PC-3 (cell line): Measurements from ENCODE around the gene FGFBP3. TPM values are rescaled to one million over a fixed set of nuclear protein-coding genes. Genes with fewer than 3 reads are reported as not detected.

Source experiments
- ATAC-seq: fragments of 200-7000 bp; cut with Tn5 transposase; 2 replicates; pipeline ENCODE4 v1.9.1; 2020; ENCODE audit warnings: mild to moderate bottlenecking, moderate library complexity
- BruUV-seq: library from RNA; stranded (reverse); fragments of 400-500 nt; replicated peaks from 2 replicates; lab custom pipeline; 2021; lab: Mats Ljungman, UMichigan
- CTCF ChIA-PET: fragments of 300-600 bp; sonication (Branson Sonifier 250); formaldehyde crosslinking; loops from one replicate; lab custom pipeline; 2022; ENCODE audit warnings: antibody characterized with exemption; lab: Charles Lee
- POLR2A ChIA-PET: fragments of 300-600 bp; sonication (Branson Sonifier 250); formaldehyde crosslinking; loops from one replicate; lab custom pipeline; 2022; ENCODE audit warnings: antibody characterized with exemption; ENCODE audit not compliant: unreplicated experiment; lab: Charles Lee
- DNase-seq: peaks from one replicate; pipeline ENCODE4 v3.0.0-alpha.2; 2015
- H2AFZ ChIP-seq: fragments of 300-600 bp; sonication (generic); 2 replicates; pipeline ENCODE4 v1.6.0; 2016; ENCODE audit warnings: antibody characterized with exemption, low read length
- H3F3A ChIP-seq: fragments of 300-600 bp; sonication (generic); one replicate; pipeline ENCODE4 v1.6.0; 2017; ENCODE audit warnings: antibody characterized with exemption, low read length, control low read depth, mild to moderate bottlenecking; ENCODE audit not compliant: unreplicated experiment
- H3K27ac ChIP-seq: fragments of 300-600 bp; sonication (generic); 2 replicates; pipeline ENCODE4 v1.5.1; 2016; ENCODE audit warnings: mild to moderate bottlenecking, low read length
- H3K27me3 ChIP-seq: fragments of 300-600 bp; sonication (generic); 2 replicates; pipeline ENCODE4 v1.6.1; 2016; ENCODE audit warnings: low read length, mixed read lengths
- H3K36me3 ChIP-seq: fragments of 300-600 bp; sonication (generic); 2 replicates; pipeline ENCODE4 v1.6.1; 2016; ENCODE audit warnings: low read depth, mixed run types, low read length, mixed read lengths
- H3K4me1 ChIP-seq: fragments of 300-600 bp; sonication (generic); 2 replicates; pipeline ENCODE4 v1.5.1; 2016; ENCODE audit warnings: low read length; ENCODE audit not compliant: insufficient read depth
- H3K4me2 ChIP-seq: fragments of 300-600 bp; sonication (generic); 2 replicates; pipeline ENCODE4 v1.6.0; 2016; ENCODE audit warnings: low read length
- H3K4me3 ChIP-seq: fragments of 300-600 bp; sonication (generic); 2 replicates; pipeline ENCODE4 v1.5.1; 2016; ENCODE audit warnings: mild to moderate bottlenecking, low read length, mixed read lengths
- H3K79me2 ChIP-seq: fragments of 300-600 bp; sonication (generic); 2 replicates; pipeline ENCODE4 v1.6.1; 2017; ENCODE audit warnings: low read length, mixed read lengths
- H3K9ac ChIP-seq: fragments of 300-600 bp; sonication (generic); 2 replicates; pipeline ENCODE4 v1.6.0; 2016; ENCODE audit warnings: mild to moderate bottlenecking, low read length
- H3K9me2 ChIP-seq: fragments of 300-600 bp; sonication (generic); replicated peaks from 2 replicates; pipeline ENCODE4 v1.6.1; 2016; ENCODE audit warnings: mixed run types, low read length, mixed read lengths
- H3K9me3 ChIP-seq: fragments of 300-600 bp; sonication (generic); 2 replicates; pipeline ENCODE4 v1.6.1; 2016; ENCODE audit warnings: low read length, mixed read lengths
- H4K20me1 ChIP-seq: fragments of 300-600 bp; sonication (generic); 2 replicates; pipeline ENCODE4 v1.6.1; 2016; ENCODE audit warnings: low read length, mixed read lengths
- CTCF ChIP-seq: fragments of 300-600 bp; sonication (generic); conservative IDR thresholded peaks from 2 replicates; pipeline ENCODE4 v1.5.1; 2017; ENCODE audit warnings: antibody characterized with exemption, low read depth, mild to moderate bottlenecking, low read length
- EZH2 ChIP-seq: fragments of 300-600 bp; sonication (generic); IDR thresholded peaks from one replicate; pipeline ENCODE4 v1.6.1; 2017; ENCODE audit warnings: antibody characterized with exemption, mild to moderate bottlenecking, low read length; ENCODE audit not compliant: unreplicated experiment
- EZH2phosphoT487 ChIP-seq: fragments of 300-600 bp; sonication (generic); IDR thresholded peaks from 2 replicates; pipeline ENCODE4 v1.6.1; 2018; ENCODE audit warnings: mild to moderate bottlenecking, antibody characterized with exemption, low read length, borderline replicate concordance
- intact Hi-C: fragments of 100-400 bp; cut with micrococcal nuclease; formaldehyde crosslinking; loops from 2 replicates; pipeline ENCODE4 v1.9.0; 2023
- total RNA-seq: library from RNA; depleted of rRNA; stranded (reverse); fragments of >200 nt; gene quantifications from 2 replicates; pipeline ENCODE4 v1.2.3, GENCODE V29; 2014

Gene FGFBP3
- total RNA-seq, 1 experiment from 2014 or later, result 1.2 TPM

GRCh38 chr10:91910467-91910866 is 1.2 kb upstream of the FGFBP3 start:
- no peaks in the 10 kb centered on the region for H3K9me2 ChIP-seq
- ATAC-seq (no peak), DNase-seq (no peak)
- no peaks in the 10 kb centered on the region for H3K36me3 ChIP-seq
- no peaks in the 10 kb centered on the region for H4K20me1 ChIP-seq
- TF ChIP-seq EZH2phosphoT487 (no peak), EZH2 (no peak), CTCF (no peak)
- H3K9me3 ChIP-seq, result no peaks in the 10 kb centered on the region
- H3K27ac ChIP-seq, result no peak overlapping the region
- no TSS peak for BruUV-seq
- H2AFZ ChIP-seq, result no peak overlapping the region
- 0 out of 2 replicates have a peak, but pooled peaks cover 3% of the 10 kb centered on the region for H3K79me2 ChIP-seq
- H3K4me3 ChIP-seq, result no peak overlapping the region
- intact Hi-C loops, result no loop called here
- H3K27me3 ChIP-seq, result no peaks in the 10 kb centered on the region
- no peak overlapping the region for H3K4me2 ChIP-seq
- no peak overlapping the region for H3K9ac ChIP-seq
- no peaks in the 10 kb centered on the region for H3F3A ChIP-seq
- ChIA-PET POLR2A (interaction anchor here (0.7 kb wide), 1 partner anchor 99 kb away, joined by 5 read pairs; no protein-coding TSS in a partner anchor), CTCF (no interaction called here)
- H3K4me1 ChIP-seq, result 0 out of 2 replicates have a peak, but pooled peaks cover 16% of the 10 kb centered on the region

DNA sequence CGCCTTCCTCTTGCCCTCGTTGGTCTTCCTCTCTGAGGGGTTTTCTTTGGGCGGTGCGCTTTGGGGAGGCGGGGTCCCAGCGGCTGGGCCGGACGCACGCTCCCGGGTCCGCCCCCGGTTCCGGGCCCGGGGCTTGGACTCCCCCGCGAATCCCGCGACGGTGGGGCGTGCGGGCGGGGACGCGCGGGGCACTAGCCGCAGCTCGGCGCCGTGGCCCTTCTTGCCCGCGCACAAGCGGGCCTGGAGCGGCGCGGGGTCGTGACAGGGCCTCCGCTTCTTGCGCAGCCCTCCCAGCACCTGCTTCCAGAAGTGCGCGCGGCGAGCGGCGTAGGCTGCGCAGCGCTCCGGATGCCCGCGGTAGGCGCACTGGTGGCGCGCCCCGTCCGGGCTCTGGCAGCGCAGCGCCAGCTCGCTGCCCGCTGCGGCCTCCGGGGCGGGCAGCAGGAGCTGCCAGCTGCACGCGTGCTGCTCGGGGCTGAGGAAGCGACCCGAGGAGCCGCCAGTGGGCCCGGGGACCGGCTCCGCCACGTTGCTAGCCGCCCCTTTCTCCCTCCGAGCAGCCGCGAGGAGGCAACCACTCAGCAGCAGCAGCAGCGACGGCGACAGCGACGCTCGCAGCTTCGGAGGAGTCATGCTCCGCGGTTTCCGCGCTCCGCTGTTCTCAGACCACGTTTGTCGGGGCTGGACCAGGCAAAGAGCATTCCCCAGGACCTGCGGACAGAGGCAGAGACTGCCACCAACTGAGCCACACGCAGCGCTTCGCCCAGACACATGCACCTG is 759 bp downstream of the FGFBP3 start:
- TF ChIP-seq EZH2phosphoT487, result no peak
- TF ChIP-seq EZH2, result no peak
- peak; percentile 54 for TF ChIP-seq CTCF
- H3K27me3 ChIP-seq, result no peaks in the 10 kb centered on the region
- no peak overlapping the region for H3K27ac ChIP-seq
- BruUV-seq, result no TSS peak
- H3K9me2 ChIP-seq, result no peaks in the 10 kb centered on the region
- DNase-seq (peak; percentile 83), ATAC-seq (peak; percentile 89)
- H3K9me3 ChIP-seq, result no peaks in the 10 kb centered on the region
- ChIA-PET POLR2A (no interaction called here), CTCF (interaction anchor here (1.6 kb wide), 1 partner anchor 44 kb away, joined by 4 read pairs; no protein-coding TSS in a partner anchor)
- peak overlapping the region; percentile 90 for H3K4me3 ChIP-seq
- H4K20me1 ChIP-seq, result no peaks in the 10 kb centered on the region
- peak overlapping the region; percentile 98 for H3K4me2 ChIP-seq
- no peaks in the 10 kb centered on the region for H3F3A ChIP-seq
- H3K9ac ChIP-seq, result peak overlapping the region; percentile 68
- peak overlapping the region; percentile 98 for H2AFZ ChIP-seq
- H3K79me2 ChIP-seq, result 0 out of 2 replicates have a peak, but pooled peaks cover 3% of the 10 kb centered on the region
- H3K36me3 ChIP-seq, result no peaks in the 10 kb centered on the region
- intact Hi-C loops, result no loop called here
- 0 out of 2 replicates have a peak, but pooled peaks cover 16% of the 10 kb centered on the region for H3K4me1 ChIP-seq

DNA sequence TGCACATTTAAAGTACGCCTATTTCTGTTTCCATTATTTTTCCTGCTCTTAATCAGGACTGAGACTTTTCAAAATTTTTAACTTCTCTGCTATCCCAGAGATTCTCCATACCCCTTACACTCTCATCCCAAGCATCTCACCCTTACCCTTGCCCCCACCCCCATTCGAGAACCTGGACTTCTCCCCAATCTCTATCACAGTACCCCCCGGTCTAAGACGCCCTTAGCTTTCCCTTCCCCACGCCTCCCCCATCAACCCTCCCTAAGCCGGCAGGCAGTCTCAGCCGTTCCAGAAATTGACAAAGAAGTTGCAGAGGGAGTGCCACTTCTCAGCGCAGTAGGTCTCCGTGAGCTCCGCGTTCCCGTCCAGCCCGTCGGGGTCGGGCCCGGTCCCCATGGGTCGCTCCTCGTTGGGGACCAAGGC is 1.4 kb downstream of the FGFBP3 start:
- ChIA-PET CTCF (interaction anchor here (0.5 to 1.6 kb wide), 2 partner anchors 44 to 149 kb away, joined by 4 read pairs; no protein-coding TSS in a partner anchor), POLR2A (no interaction called here)
- H3F3A ChIP-seq, result no peaks in the 10 kb centered on the region
- H4K20me1 ChIP-seq, result no peaks in the 10 kb centered on the region
- TF ChIP-seq CTCF (no peak), EZH2phosphoT487 (no peak), EZH2 (no peak)
- peak overlapping the region; percentile 98 for H3K4me2 ChIP-seq
- no peaks in the 10 kb centered on the region for H3K9me2 ChIP-seq
- H3K9ac ChIP-seq, result peak overlapping the region; percentile 68
- H3K4me3 ChIP-seq, result peak overlapping the region; percentile 90
- no peaks in the 10 kb centered on the region for H3K9me3 ChIP-seq
- no peaks in the 10 kb centered on the region for H3K27me3 ChIP-seq
- DNase-seq (no peak), ATAC-seq (peak; percentile 23)
- H2AFZ ChIP-seq, result peak overlapping the region; percentile 98
- intact Hi-C loops, result no loop called here
- 0 out of 2 replicates have a peak, but pooled peaks cover 3% of the 10 kb centered on the region for H3K79me2 ChIP-seq
- H3K36me3 ChIP-seq, result no peaks in the 10 kb centered on the region
- 0 out of 2 replicates have a peak, but pooled peaks cover 16% of the 10 kb centered on the region for H3K4me1 ChIP-seq
- no TSS peak for BruUV-seq
- H3K27ac ChIP-seq, result no peak overlapping the region
